ENCODE data around the gene GRAMD4. TPM values are rescaled to one million over a fixed set of nuclear protein-coding genes. Genes with fewer than 3 reads are reported as not detected.

The GRAMD4 gene
- total RNA-seq, 1 experiment from 2014 or later, result 19.8 TPM

DNA sequence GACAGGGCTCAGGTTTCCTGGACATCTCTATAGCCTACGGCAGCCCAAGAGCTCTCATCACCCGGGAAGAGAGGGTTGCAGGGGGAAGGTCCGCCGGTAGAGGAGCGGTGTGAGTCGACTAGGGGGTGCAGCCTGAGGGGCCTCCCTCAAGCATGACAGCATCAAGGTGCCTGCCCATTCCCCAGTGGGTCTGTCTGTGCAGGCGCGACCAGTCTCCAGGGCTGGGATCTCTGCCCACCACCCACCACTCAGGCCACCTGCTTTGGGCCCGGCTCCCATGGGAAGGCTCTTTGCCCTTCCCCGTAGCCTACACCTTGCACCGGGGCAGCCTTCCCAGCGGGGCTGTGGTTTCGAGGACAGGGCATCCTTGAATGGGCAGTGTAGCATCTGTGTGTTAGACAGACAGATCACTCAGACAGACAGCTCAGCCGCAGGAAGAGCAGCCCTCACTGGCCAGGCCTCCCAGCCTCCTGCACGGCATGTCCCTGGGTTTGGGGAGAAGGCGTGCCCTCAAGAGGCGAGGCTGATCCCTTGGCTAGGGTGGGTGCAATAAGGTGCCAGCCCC, 88.7 kb downstream of the GRAMD4 start:
- no peak overlapping the region for H2BK5ac ChIP-seq (ENCODE audit: insufficient read length, low read length)
- H3K27ac ChIP-seq (ENCODE audit: insufficient read length, low read depth, low read length), result no peak overlapping the region
- Mint-ChIP-seq H3K4me3 (no peak overlapping the region), H3K36me3 (ENCODE audit: insufficient read depth in 1 of 3, low read depth in 3 of 3) (peaks cover 23 to 78% (median 72%) of the 10 kb centered on the region in 3 experiments; a peak in 6 of 7 replicates), H3K27ac (peak overlapping the region in 2 of 3 experiments; percentile 20 to 91; a peak in 3 of 7 replicates), H3K27me3 (ENCODE audit: low read depth) (no peaks in the 10 kb centered on the region), H3K9me3 (no peaks in the 10 kb centered on the region), H3K4me1 (peaks cover 12 to 13% of the 10 kb centered on the region in 2 experiments)
- WGBS (ENCODE audit: extremely low coverage, insufficient read length, low lambda C conversion rate), result no CpG with 5 or more reads among the region's 17 CpGs
- H3T11ph ChIP-seq (ENCODE audit: low read length), result no peak overlapping the region
- no peak overlapping the region for H2BK120ac ChIP-seq (ENCODE audit: low read depth, low read length, poor library complexity, severe bottlenecking)
- no peak overlapping the region for H4K5ac ChIP-seq (ENCODE audit: insufficient read length, low read depth, low read length)
- no peaks in the 10 kb centered on the region for H3K4me1 ChIP-seq (ENCODE audit: insufficient read depth, low read length)
- H3K27me3 ChIP-seq (ENCODE audit: insufficient read depth, low read length), result no peaks in the 10 kb centered on the region
- no peak for DNase-seq
- no peak overlapping the region for H3K9ac ChIP-seq (ENCODE audit: extremely low read depth, insufficient read length, low read length)
- H3K23me2 ChIP-seq (ENCODE audit: insufficient read length, low read depth, low read length, poor library complexity, severe bottlenecking), result no peaks in the 10 kb centered on the region
- no peak overlapping the region for H2AK5ac ChIP-seq (ENCODE audit: insufficient read length, low read length)
- H2BK20ac ChIP-seq (ENCODE audit: low read depth, low read length, poor library complexity, severe bottlenecking), result no peak overlapping the region
- H3K56ac ChIP-seq (ENCODE audit: insufficient read length, low read depth, low read length), result no peak overlapping the region
- no peak overlapping the region for H4K91ac ChIP-seq (ENCODE audit: insufficient read length, low read depth, low read length)
- H3K4me2 ChIP-seq (ENCODE audit: insufficient read depth, insufficient read length, low read length), result no peak overlapping the region
- H3K4ac ChIP-seq (ENCODE audit: low read depth, low read length), result no peak overlapping the region
- no peak for TF ChIP-seq CTCF (conservative IDR thresholded peaks at IDR 0.05)
- no peak overlapping the region for H2AFZ ChIP-seq (ENCODE audit: low read length)
- no peaks in the 10 kb centered on the region for H4K20me1 ChIP-seq (ENCODE audit: control insufficient read depth, insufficient read depth, insufficient read length)
- no peaks in the 10 kb centered on the region for H3K79me2 ChIP-seq (ENCODE audit: insufficient read depth, low read length)
- H3K18ac ChIP-seq (ENCODE audit: insufficient read length, low read depth, low read length), result no peak overlapping the region
- H3K79me1 ChIP-seq (ENCODE audit: insufficient read depth, low read depth, low read length, poor library complexity, severe bottlenecking), result no peaks in the 10 kb centered on the region
- H3K9me3 ChIP-seq (ENCODE audit: control insufficient read depth, low read depth, low read length), result no peaks in the 10 kb centered on the region
- no peak overlapping the region for H3K14ac ChIP-seq (ENCODE audit: insufficient read depth, low read length)
- H2BK12ac ChIP-seq (ENCODE audit: insufficient read length, low read depth, low read length), result no peak overlapping the region
- H4K8ac ChIP-seq (replicated peaks; ENCODE audit: insufficient read length, low read depth, low read length), result no peak overlapping the region
- no peak overlapping the region for H2BK15ac ChIP-seq (ENCODE audit: low read depth, low read length)
- no peak overlapping the region for H3K23ac ChIP-seq (ENCODE audit: insufficient read length, low read depth, low read length)

All from H9 (cell line).